RKO (cell line): ENCODE results near the gene OSBP.
"Not testable (repeated sequence)": the region's sequence is repeated elsewhere in the genome, so short reads cannot be mapped to it uniquely, and the experiment has no call there.

ENCODE experiments used
- DNase-seq: peaks from one replicate; pipeline ENCODE4 v3.0.0-alpha.2; 2016; ENCODE audit warnings: low spot score

The OSBP gene

GRCh38 chr11:59551659-59552521 lies 63.7 kb downstream of the OSBP start:
- peak; percentile 87 for DNase-seq

- peak; percentile 93 for DNase-seq
Observed at GRCh38 chr11:59550842-59551658, 64.5 kb downstream of the OSBP start.

GRCh38 chr11:59550368-59550841 lies 65.2 kb downstream of the OSBP start:
- DNase-seq, result peak; percentile 95

- no peak for DNase-seq
Observed at GRCh38 chr11:59548309-59548656, 67.3 kb downstream of the OSBP start.

GRCh38 chr11:59547605-59548308 lies 67.8 kb downstream of the OSBP start:
- DNase-seq, result peak; percentile 92

GRCh38 chr11:59545179-59546020 lies 70.2 kb downstream of the OSBP start:
- peak; percentile 99 for DNase-seq

GRCh38 chr11:59544869-59545178 lies 70.8 kb downstream of the OSBP start:
- no peak for DNase-seq

GRCh38 chr11:59543713-59544112 lies 71.9 kb downstream of the OSBP start:
- not testable (repeated sequence) for DNase-seq

- DNase-seq, result no peak
Observed at GRCh38 chr11:59542142-59542810, 73.3 kb downstream of the OSBP start.

- DNase-seq, result no peak
Observed at GRCh38 chr11:59534676-59535075, 80.9 kb downstream of the OSBP start.

GRCh38 chr11:59532620-59533019 lies 83.0 kb downstream of the OSBP start:
- no peak for DNase-seq

GRCh38 chr11:59528711-59529110 lies 86.9 kb downstream of the OSBP start:
- no peak for DNase-seq
